Activated naive CD8-positive, alpha-beta T cell treated with anti-CD3 and anti-CD28 coated beads, Interleukin-2, amount 10 ng/mL, durations not matched to agents 7 days and 5 days (primary cell): ENCODE measurements around the gene VAMP7. TPM values are rescaled to one million over a fixed set of nuclear protein-coding genes. Genes with fewer than 3 reads are reported as not detected.
A peak's percentile ranks its signal among the peaks of the same experiment; 100 is the strongest.
"Not testable (repeated sequence)": the region's sequence is repeated elsewhere in the genome, so short reads cannot be mapped to it uniquely, and the experiment has no call there.

ENCODE experiments used
- ATAC-seq: fragments of 150-1000 bp; cut with Tn5 transposase; one replicate; pipeline ENCODE4 v1.10.0; 2021; ENCODE audit warnings: low read depth, moderate library complexity
- POLR2A ChIA-PET: fragments of 350-600 bp; sonication (Branson Sonifier 250); formaldehyde crosslinking; loops from one replicate; lab custom pipeline; 2021; ENCODE audit warnings: antibody characterized with exemption; lab: Charles Lee
- DNase-seq: peaks from one replicate; pipeline ENCODE4 v3.0.0; 2021
- H3K27ac Mint-ChIP-seq: one replicate; pipeline ENCODE4 v1.8.0; 2022; ENCODE audit warnings: mild to moderate bottlenecking, mixed read lengths
- H3K27me3 Mint-ChIP-seq: one replicate; pipeline ENCODE4 v1.8.0; 2022; ENCODE audit warnings: mild to moderate bottlenecking, moderate library complexity, mixed read lengths
- H3K36me3 Mint-ChIP-seq: one replicate; pipeline ENCODE4 v1.8.0; 2021; ENCODE audit warnings: mild to moderate bottlenecking, mixed read lengths
- H3K4me1 Mint-ChIP-seq: one replicate; pipeline ENCODE4 v1.8.0; 2021; ENCODE audit warnings: mixed read lengths
- H3K4me3 Mint-ChIP-seq: one replicate; pipeline ENCODE4 v1.8.0; 2022; ENCODE audit warnings: mild to moderate bottlenecking, moderate library complexity, mixed read lengths
- H3K9me3 Mint-ChIP-seq: one replicate; pipeline ENCODE4 v1.8.0; 2021; ENCODE audit warnings: mixed read lengths
- total RNA-seq, 2 experiments: library from RNA; stranded (reverse); gene quantifications; one replicate each; pipeline ENCODE4 v1.2.3, GENCODE V29; 2021

Gene VAMP7
- total RNA-seq, 2 experiments from 2014 or later = 27.7 to 27.9 TPM

DNA sequence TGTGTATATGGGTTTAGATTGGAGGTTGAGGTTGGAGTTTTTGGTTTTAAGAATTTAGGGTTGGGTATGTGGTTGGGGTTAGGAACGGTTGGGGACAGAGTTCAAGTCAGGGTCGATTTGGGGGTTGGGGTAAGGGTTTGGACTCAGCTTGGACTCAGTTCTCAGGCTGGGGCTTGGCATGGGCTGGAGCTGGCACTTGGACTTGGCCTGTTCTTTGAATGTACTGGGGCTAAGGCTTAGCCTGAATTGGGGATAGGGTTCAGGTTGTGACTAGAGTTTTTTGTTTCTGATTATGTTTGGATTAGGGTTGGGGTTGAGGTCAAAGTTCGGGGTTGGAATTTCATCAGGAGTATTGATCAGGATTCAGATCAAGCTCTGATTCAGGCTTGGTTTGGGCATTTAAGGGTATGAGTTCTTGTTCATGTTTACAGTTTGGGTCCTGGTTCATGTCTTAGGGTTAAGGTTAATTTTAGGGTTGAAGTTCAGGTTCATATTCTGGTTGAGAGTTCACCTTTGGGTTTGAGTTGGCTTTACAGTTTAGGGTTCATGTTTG lies 70.2 kb downstream of the VAMP7 start:
- no peak overlapping the region for H3K4me3 Mint-ChIP-seq
- no peaks in the 10 kb centered on the region for H3K27me3 Mint-ChIP-seq
- peaks cover 2% of the 10 kb centered on the region for H3K9me3 Mint-ChIP-seq
- POLR2A ChIA-PET = no interaction called here
- no peaks in the 10 kb centered on the region for H3K36me3 Mint-ChIP-seq
- DNase-seq (no peak), ATAC-seq (no peak)
- no peak overlapping the region for H3K27ac Mint-ChIP-seq
- H3K4me1 Mint-ChIP-seq = no peaks in the 10 kb centered on the region

GRCh38 chrX:155953055-155953454 lies 71.9 kb downstream of the VAMP7 start:
- H3K4me1 Mint-ChIP-seq = no peaks in the 10 kb centered on the region
- H3K4me3 Mint-ChIP-seq = no peak overlapping the region
- no peaks in the 10 kb centered on the region for H3K36me3 Mint-ChIP-seq
- H3K9me3 Mint-ChIP-seq = peaks cover 2% of the 10 kb centered on the region
- no peak for ATAC-seq
- H3K27me3 Mint-ChIP-seq = no peaks in the 10 kb centered on the region
- no peak overlapping the region for H3K27ac Mint-ChIP-seq
- no peak for DNase-seq
- POLR2A ChIA-PET = no interaction called here

- no peak overlapping the region for H3K4me3 Mint-ChIP-seq
- H3K9me3 Mint-ChIP-seq = peaks cover 2% of the 10 kb centered on the region
- POLR2A ChIA-PET = no interaction called here
- ATAC-seq (no peak), DNase-seq (no peak)
- H3K36me3 Mint-ChIP-seq = no peaks in the 10 kb centered on the region
- no peaks in the 10 kb centered on the region for H3K27me3 Mint-ChIP-seq
- H3K27ac Mint-ChIP-seq = no peak overlapping the region
- H3K4me1 Mint-ChIP-seq = no peaks in the 10 kb centered on the region
These were observed 73.6 kb downstream of the VAMP7 start for GRCh38 chrX:155954793-155955192.

DNA sequence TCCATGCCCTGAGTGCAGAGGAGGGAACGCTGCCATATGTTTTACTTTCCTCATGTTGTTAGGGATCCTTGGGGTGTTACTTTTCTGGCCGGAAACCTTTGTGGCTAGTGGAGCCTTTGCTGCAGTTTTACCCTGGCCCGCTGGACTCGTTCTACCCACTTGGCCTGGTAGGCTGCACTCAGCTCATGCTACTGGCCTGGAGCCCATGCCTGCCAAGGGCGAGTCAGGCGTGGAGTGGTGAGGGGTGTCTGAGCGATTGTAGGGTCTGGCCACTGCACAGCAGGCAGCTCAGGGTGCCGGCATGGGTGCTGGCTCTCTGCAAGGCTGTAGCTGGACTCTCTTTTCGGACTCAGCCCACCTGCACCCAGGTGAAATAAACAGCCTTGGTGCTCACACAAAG lies 75.0 kb downstream of the VAMP7 start:
- DNase-seq = no peak
- Mint-ChIP-seq H3K9me3 (peaks cover 2% of the 10 kb centered on the region), H3K27ac (no peak overlapping the region), H3K27me3 (peaks cover 3% of the 10 kb centered on the region), H3K4me1 (no peaks in the 10 kb centered on the region), H3K4me3 (no peak overlapping the region), H3K36me3 (no peaks in the 10 kb centered on the region)
- no peak for ATAC-seq
- POLR2A ChIA-PET = no interaction called here

- Mint-ChIP-seq H3K27ac (no peak overlapping the region), H3K4me1 (no peaks in the 10 kb centered on the region), H3K27me3 (peaks cover 3% of the 10 kb centered on the region), H3K36me3 (no peaks in the 10 kb centered on the region), H3K4me3 (no peak overlapping the region), H3K9me3 (peaks cover 2% of the 10 kb centered on the region)
- POLR2A ChIA-PET = no interaction called here
- no peak for ATAC-seq
- no peak for DNase-seq
These were observed 75.5 kb downstream of the VAMP7 start for GRCh38 chrX:155956649-155957048.

DNA sequence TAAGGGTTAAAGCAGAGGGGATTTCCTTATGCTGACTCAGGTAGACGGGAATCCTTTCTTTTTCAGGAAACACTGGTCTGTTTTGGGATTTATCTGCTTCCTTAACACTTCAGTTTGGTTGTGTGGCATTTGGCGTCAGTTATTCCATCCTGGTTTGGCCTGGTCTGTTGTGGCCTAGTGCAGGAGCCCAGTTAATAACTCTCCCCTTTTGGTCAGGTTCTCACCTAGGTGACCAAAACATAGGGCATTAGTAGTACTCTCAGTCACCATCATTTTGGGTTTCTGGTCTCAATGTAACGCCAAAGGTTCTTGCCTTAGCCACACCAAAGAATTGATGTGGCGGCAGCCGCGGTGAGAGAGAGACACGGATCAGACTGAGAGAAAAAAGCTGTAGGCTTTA lies 76.7 kb downstream of the VAMP7 start:
- H3K27ac Mint-ChIP-seq = no peak overlapping the region

DNA sequence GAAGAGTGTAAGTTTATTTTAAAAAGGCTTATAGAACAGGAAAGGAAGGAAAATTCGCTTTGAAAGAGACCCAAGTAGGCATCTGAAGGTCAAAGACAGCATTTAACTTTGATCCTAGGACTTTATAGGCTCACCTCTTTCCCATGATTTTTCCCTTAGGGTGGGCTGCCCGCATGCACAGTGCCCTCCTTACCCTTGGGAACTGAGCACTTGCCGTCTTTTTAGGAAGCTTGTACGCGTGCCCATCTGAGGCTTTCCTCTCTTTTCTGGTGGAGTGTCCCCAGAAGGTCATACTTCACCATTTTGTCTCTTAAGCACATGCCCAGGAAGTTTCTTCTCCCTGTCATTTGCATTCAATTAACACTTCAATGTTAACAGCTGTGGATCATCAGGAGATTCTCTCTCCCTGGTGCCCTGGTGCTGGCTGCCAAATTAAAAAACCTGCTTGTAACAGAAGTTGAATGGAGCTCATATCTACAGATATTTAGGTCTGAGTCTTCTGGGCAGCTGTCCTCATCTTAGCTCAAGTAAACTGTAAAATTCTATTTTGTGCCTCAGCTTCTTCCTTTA lies 78.0 kb downstream of the VAMP7 start:
- Mint-ChIP-seq H3K27ac (no peak overlapping the region), H3K9me3 (peaks cover 4% of the 10 kb centered on the region), H3K4me1 (no peaks in the 10 kb centered on the region), H3K27me3 (peaks cover 3% of the 10 kb centered on the region), H3K36me3 (no peaks in the 10 kb centered on the region), H3K4me3 (no peak overlapping the region)
- ATAC-seq (no peak), DNase-seq (no peak)
- POLR2A ChIA-PET = no interaction called here

More for the DNA sequence above, 76.7 kb downstream of the VAMP7 start:
- DNase-seq (no peak), ATAC-seq (no peak)
- no peaks in the 10 kb centered on the region for H3K4me1 Mint-ChIP-seq
- POLR2A ChIA-PET = no interaction called here
- peaks cover 3% of the 10 kb centered on the region for H3K27me3 Mint-ChIP-seq
- peaks cover 2% of the 10 kb centered on the region for H3K9me3 Mint-ChIP-seq
- H3K4me3 Mint-ChIP-seq = no peak overlapping the region
- no peaks in the 10 kb centered on the region for H3K36me3 Mint-ChIP-seq

GRCh38 chrX:155962906-155963305 lies 81.8 kb downstream of the VAMP7 start:
- POLR2A ChIA-PET = no interaction called here
- Mint-ChIP-seq H3K9me3 (peaks cover 6% of the 10 kb centered on the region), H3K27me3 (peaks cover 7% of the 10 kb centered on the region), H3K27ac (no peak overlapping the region), H3K36me3 (no peaks in the 10 kb centered on the region), H3K4me1 (peaks cover 9% of the 10 kb centered on the region), H3K4me3 (no peak overlapping the region)
- DNase-seq = no peak
- ATAC-seq = no peak

DNA sequence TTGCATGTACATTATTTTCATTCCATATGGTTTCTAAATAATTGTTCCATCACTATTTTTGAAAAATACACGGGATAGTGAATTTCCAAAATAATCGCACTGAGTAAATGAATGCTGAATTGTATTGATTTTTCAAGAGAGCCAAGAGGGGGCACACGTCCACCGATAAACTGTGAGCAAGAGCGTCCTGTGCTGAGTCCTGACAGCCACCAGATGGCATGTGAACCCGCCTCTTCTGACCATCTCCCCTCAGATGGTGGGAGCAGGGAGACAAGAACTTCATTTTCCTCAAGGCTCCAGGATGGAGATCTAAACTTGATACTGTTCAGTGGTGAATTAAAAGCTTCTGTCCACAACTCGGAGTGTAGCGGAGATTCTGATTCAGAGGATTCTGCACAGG lies 85.7 kb downstream of the VAMP7 start:
- ATAC-seq (peak; percentile 82), DNase-seq (peak; percentile 40)
- H3K4me3 Mint-ChIP-seq = no peak overlapping the region
- H3K27me3 Mint-ChIP-seq = peaks cover 8% of the 10 kb centered on the region
- peaks cover 25% of the 10 kb centered on the region for H3K4me1 Mint-ChIP-seq
- H3K27ac Mint-ChIP-seq = no peak overlapping the region
- POLR2A ChIA-PET = no interaction called here
- peaks cover 12% of the 10 kb centered on the region for H3K36me3 Mint-ChIP-seq
- peaks cover 27% of the 10 kb centered on the region for H3K9me3 Mint-ChIP-seq

GRCh38 chrX:155967653-155968325 lies 86.6 kb downstream of the VAMP7 start:
- Mint-ChIP-seq H3K36me3 (peaks cover 12% of the 10 kb centered on the region), H3K4me1 (peaks cover 25% of the 10 kb centered on the region), H3K27ac (no peak overlapping the region), H3K9me3 (peaks cover 27% of the 10 kb centered on the region), H3K27me3 (peaks cover 8% of the 10 kb centered on the region), H3K4me3 (no peak overlapping the region)
- DNase-seq = no peak
- ATAC-seq = no peak
- POLR2A ChIA-PET = no interaction called here

GRCh38 chrX:155968326-155968661 lies 87.1 kb downstream of the VAMP7 start:
- Mint-ChIP-seq H3K36me3 (peaks cover 12% of the 10 kb centered on the region), H3K4me3 (peak overlapping the region; percentile 58), H3K4me1 (peaks cover 25% of the 10 kb centered on the region), H3K9me3 (peaks cover 27% of the 10 kb centered on the region), H3K27ac (peak overlapping the region; percentile 60), H3K27me3 (peaks cover 8% of the 10 kb centered on the region)
- peak; percentile 46 for ATAC-seq
- DNase-seq = no peak
- POLR2A ChIA-PET = no interaction called here

- no peak for DNase-seq
- peaks cover 25% of the 10 kb centered on the region for H3K9me3 Mint-ChIP-seq
These were observed 87.6 kb downstream of the VAMP7 start for GRCh38 chrX:155968791-155969190.

GRCh38 chrX:155971658-155972057 lies 90.5 kb downstream of the VAMP7 start:
- H3K27me3 Mint-ChIP-seq = peaks cover 12% of the 10 kb centered on the region

More at GRCh38 chrX:155968791-155969190, 87.6 kb downstream of the VAMP7 start:
- peak; percentile 14 for ATAC-seq
- Mint-ChIP-seq H3K4me3 (peak overlapping the region; percentile 58), H3K4me1 (peaks cover 25% of the 10 kb centered on the region), H3K36me3 (peaks cover 12% of the 10 kb centered on the region), H3K27me3 (peaks cover 8% of the 10 kb centered on the region), H3K27ac (peak overlapping the region; percentile 60)
- POLR2A ChIA-PET = no interaction called here

GRCh38 chrX:155972241-155972640 lies 91.1 kb downstream of the VAMP7 start:
- ATAC-seq, DNase-seq, H3K4me3 Mint-ChIP-seq, POLR2A ChIA-PET, H3K27ac Mint-ChIP-seq: not testable (repeated sequence)
- peaks cover 12% of the 10 kb centered on the region for H3K36me3 Mint-ChIP-seq
- peaks cover 12% of the 10 kb centered on the region for H3K27me3 Mint-ChIP-seq
- H3K4me1 Mint-ChIP-seq = peaks cover 21% of the 10 kb centered on the region
- H3K9me3 Mint-ChIP-seq = peaks cover 21% of the 10 kb centered on the region

More at GRCh38 chrX:155971658-155972057, 90.5 kb downstream of the VAMP7 start:
- ATAC-seq, POLR2A ChIA-PET, H3K4me3 Mint-ChIP-seq, DNase-seq, H3K27ac Mint-ChIP-seq: not testable (repeated sequence)
- Mint-ChIP-seq H3K36me3 (peaks cover 12% of the 10 kb centered on the region), H3K4me1 (peaks cover 26% of the 10 kb centered on the region), H3K9me3 (peaks cover 21% of the 10 kb centered on the region)
